Raji (cell line): ENCODE measurements around the gene NCKAP5L.

Experiments
- POLR2A ChIP-seq: IDR thresholded peaks from 2 replicates; pipeline ENCODE4 v1.6.1; 2011; ENCODE audit warnings: low read depth, low read length, control low read depth; ENCODE audit not compliant: insufficient read depth

Gene NCKAP5L

GRCh38 chr12:49798934-49799333 is 29.3 kb downstream of the NCKAP5L start:
- TF ChIP-seq POLR2A, result no peak

DNA sequence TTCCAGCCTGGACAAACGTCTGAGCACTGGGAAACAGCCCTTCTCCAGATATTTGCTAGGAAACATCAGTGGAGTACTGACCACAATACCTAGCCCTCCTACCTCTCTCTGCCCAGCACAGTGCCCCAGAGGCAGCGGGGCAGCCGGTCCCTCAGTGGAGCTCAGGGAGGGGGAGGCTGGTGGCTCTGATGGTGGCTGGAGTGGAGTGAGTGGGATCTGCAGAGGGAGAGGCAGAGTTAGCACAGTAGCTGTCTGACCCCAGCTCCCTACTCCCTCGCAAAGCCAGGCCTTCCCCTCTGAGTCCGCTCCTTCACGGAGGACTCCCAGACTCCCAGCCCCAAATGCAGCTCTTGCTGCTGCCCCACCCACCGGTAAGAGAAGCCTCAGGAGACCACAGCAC is 30.0 kb downstream of the NCKAP5L start:
- no peak for TF ChIP-seq POLR2A

- no peak for TF ChIP-seq POLR2A
These were observed 30.8 kb downstream of the NCKAP5L start for GRCh38 chr12:49797449-49797776.

- TF ChIP-seq POLR2A, result no peak
These were observed 31.4 kb downstream of the NCKAP5L start for GRCh38 chr12:49796606-49797448.

DNA sequence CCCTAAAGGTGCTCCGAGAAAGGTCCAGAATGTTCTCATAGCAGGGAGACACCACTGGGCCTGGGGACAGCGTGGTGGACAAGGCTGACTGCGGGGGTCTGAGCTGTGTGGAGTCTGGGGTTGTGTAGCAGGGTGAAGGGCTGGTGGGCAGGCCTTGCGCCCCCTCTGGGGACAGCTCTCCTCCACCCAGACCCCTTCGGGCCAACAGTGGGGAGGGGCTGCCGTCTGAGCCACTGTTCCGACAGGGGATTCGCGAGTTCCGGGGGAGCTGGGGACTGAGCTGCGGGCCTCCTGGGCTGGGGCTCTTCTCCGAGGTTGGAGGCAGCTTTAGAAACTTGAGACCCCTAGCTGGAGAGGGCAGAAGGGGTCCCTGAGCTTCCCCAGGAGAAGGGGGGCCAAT is 32.1 kb downstream of the NCKAP5L start:
- TF ChIP-seq POLR2A, result no peak

- no peak for TF ChIP-seq POLR2A
These were observed 32.5 kb downstream of the NCKAP5L start for GRCh38 chr12:49795654-49796105.

- TF ChIP-seq POLR2A, result no peak
These were observed 33.2 kb downstream of the NCKAP5L start for GRCh38 chr12:49794811-49795653.

GRCh38 chr12:49794021-49794420 is 34.2 kb downstream of the NCKAP5L start:
- TF ChIP-seq POLR2A, result no peak

- TF ChIP-seq POLR2A, result no peak
These were observed 34.6 kb downstream of the NCKAP5L start for GRCh38 chr12:49793620-49794019.

GRCh38 chr12:49792976-49793580 is 35.1 kb downstream of the NCKAP5L start:
- TF ChIP-seq POLR2A, result no peak

- no peak for TF ChIP-seq POLR2A
These were observed 35.8 kb downstream of the NCKAP5L start for GRCh38 chr12:49792181-49792970.

- no peak for TF ChIP-seq POLR2A
These were observed 36.5 kb downstream of the NCKAP5L start for GRCh38 chr12:49791700-49792099.

DNA sequence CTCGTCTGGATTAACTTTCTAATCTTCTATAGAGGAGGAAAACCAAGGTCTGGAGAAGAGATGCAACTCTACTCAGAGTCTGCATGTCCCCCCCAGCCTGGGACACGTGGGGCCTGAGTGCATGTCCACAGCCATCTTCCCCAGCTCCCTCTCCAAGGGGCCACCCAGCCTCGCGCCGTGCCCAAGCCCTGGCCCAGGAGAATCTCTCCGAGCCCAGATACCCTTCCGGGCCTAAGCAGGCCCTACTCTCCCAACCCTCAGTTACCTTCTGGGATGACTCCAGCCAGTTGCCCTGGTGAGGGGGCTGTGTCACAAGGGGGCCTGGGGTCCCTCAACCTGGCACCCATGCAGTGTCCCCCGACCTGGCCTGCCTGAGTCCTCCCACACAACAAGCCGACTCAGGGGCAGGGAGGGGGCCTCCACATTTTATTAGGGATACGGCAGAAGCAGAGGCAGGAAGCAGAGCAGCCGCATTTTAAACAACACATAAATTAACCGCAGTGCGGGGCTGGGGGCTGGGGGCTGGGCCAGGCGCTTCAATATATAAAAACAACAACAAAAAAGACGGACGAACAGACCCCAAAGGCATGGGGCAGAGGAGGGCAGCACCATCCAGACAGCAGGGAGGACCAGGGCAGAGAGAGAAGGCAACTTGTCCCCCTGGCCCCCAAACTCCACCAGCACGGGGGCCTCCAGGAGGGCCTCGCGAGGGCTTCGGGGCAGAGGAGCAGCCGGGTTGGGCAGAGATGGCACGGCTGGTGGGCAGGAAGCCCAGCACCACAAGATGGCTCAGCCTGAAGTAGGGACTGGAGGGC is 37.3 kb downstream of the NCKAP5L start:
- TF ChIP-seq POLR2A, result no peak

DNA sequence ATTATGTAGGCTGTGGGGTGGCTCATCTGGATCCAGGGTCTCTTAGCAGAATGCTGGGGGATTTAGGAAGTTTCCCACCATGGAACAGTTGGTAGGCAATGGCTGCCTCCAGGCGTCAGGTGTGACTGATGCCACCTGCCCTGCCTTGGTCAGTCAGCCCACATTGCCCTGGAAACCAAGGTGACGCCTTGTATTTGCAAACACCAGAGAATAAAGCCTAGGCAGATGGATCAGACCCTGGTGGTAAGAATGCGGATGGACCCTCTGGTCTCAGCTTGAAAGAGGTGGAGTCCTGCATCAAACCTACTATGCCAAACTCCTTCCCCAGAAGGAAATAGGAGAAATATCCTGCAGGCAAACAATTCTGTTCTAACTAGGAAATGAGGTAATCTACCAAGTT is 38.2 kb downstream of the NCKAP5L start:
- no peak for TF ChIP-seq POLR2A
